ENCODE results near the gene OR56A3. TPM values are rescaled to one million over a fixed set of nuclear protein-coding genes. Genes with fewer than 3 reads are reported as not detected.

OR56A3 gene
- total and polyA plus RNA-seq, 2 experiments from 2014 or later: not detected

- TF ChIP-seq EZH2phosphoT487 (IDR thresholded peaks at IDR 0.05; ENCODE audit: unreplicated experiment) (no peak), EZH2 (IDR thresholded peaks at IDR 0.05; ENCODE audit: low read depth, unreplicated experiment) (no peak), ZNF114 (CRISPR knock-in tag; IDR thresholded peaks at IDR 0.05) (no peak), ZNF331 (CRISPR knock-in tag; IDR thresholded peaks at IDR 0.05; ENCODE audit: low read depth) (no peak), NANOG (IDR thresholded peaks at IDR 0.05; ENCODE audit: borderline replicate concordance) (no peak), STAT1 (IDR thresholded peaks at IDR 0.05; ENCODE audit: unreplicated experiment) (no peak), ZNF462 (CRISPR knock-in tag; IDR thresholded peaks at IDR 0.05) (no peak), CREB1 (CRISPR knock-in tag; IDR thresholded peaks at IDR 0.05; ENCODE audit: low read depth) (no peak), POLR2AphosphoS5 (IDR thresholded peaks at IDR 0.05; ENCODE audit: low read depth) (no peak), JUNB (IDR thresholded peaks at IDR 0.05; ENCODE audit: unreplicated experiment) (no peak), CTCF (conservative IDR thresholded peaks at IDR 0.05; ENCODE audit: low read depth in 2 of 2) (no peak), ETS1 (IDR thresholded peaks at IDR 0.05) (no peak), REST (IDR thresholded peaks at IDR 0.05; ENCODE audit: unreplicated experiment) (no peak)
- Histone ChIP-seq H4K20me1 (replicated peaks; ENCODE audit: insufficient read depth) (no peaks in the 10 kb centered on the region), H3K36me3 (ENCODE audit: insufficient read depth) (no peaks in the 10 kb centered on the region), H3K27me3 (ENCODE audit: insufficient read depth) (no peaks in the 10 kb centered on the region), H3K4me3 (no peak overlapping the region), H3K9me2 (ENCODE audit: insufficient read depth) (no peaks in the 10 kb centered on the region), H3K4me2 (0 out of 2 replicates have a peak overlapping the region, but pooled peaks have one; percentile 27), H3K27ac (ENCODE audit: low read depth) (no peak overlapping the region), H3K4me1 (ENCODE audit: insufficient read depth) (peaks cover 5% of the 10 kb centered on the region; the same call in 1 of the 2 replicates), H2AFZ (no peak overlapping the region), H3F3A (replicated peaks; ENCODE audit: low read depth) (no peaks in the 10 kb centered on the region), H3K79me2 (replicated peaks; ENCODE audit: insufficient read depth) (no peaks in the 10 kb centered on the region)
- no peaks in the 10 kb centered on the region; the same call in 2 of the 3 replicates for H3K9me3 Mint-ChIP-seq
- no peak overlapping the region for H3K4me3 Mint-ChIP-seq
- H3K36me3 Mint-ChIP-seq (ENCODE audit: low read depth): no peaks in the 10 kb centered on the region
- DNase-seq (ENCODE audit: low spot score) (no peak), ATAC-seq (no peak; the same call in 2 of the 3 replicates)
- H3K4me1 Mint-ChIP-seq: peaks cover 5% of the 10 kb centered on the region; the same call in 2 of the 3 replicates
- peaks cover 1% of the 10 kb centered on the region for H3K27me3 Mint-ChIP-seq (ENCODE audit: insufficient read depth, low read depth, poor library complexity)
- H3K27ac Mint-ChIP-seq: no peak overlapping the region
These were observed 42.5 kb upstream of the OR56A3 start for GRCh38 chr11:5899534-5899933.

All from GM23338 (cell line).